CD4-positive, alpha-beta T cell treated with Interleukin-4 for 1 hour (primary cell): ENCODE results near the gene LYRM4.
A peak's percentile ranks its signal among the peaks of the same experiment; 100 is the strongest.

ENCODE experiments used
- DNase-seq, 2 donors: peaks; one replicate each; pipeline ENCODE4 v3.0.0-alpha.2; 2020 to 2022

The LYRM4 gene

DNA sequence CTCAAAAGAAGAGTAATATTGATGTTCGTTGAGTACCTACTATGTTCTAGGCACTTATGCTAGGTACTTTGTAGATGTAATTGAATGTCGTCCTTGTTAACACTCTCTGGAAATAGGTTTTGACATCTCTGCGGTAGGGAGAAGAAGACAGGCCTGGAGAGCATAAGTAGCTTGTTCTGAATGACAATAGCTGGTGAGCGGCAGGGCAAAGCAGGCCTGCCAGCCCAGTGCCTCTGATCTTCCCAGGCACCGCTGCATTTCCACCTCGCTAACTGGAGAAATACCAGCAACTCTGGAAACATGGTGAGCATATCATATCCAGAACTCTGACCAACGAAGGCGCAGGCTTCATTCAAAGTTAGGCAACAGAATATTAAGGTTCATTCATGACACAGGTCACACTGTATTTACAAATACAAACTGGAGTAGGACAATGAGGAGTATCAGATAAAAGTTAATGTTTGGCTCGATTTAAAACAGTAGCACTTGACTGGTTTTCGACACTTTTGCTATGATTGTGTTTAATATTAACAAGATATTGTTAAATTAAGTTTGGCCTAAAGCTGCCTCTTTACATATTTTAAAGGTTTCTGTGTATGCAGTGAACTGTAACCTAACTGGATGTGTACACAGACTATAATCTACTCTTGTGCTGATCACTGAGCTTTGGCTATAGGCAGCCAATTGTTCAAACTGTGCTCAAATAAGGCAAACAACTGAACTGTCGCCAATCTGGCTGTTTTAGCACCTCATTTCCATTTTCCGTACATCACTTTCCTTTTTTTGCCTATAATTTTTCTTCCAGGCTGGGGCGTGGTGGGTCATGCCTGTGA lies 121.5 kb downstream of the LYRM4 start:
- no peak for DNase-seq

DNA sequence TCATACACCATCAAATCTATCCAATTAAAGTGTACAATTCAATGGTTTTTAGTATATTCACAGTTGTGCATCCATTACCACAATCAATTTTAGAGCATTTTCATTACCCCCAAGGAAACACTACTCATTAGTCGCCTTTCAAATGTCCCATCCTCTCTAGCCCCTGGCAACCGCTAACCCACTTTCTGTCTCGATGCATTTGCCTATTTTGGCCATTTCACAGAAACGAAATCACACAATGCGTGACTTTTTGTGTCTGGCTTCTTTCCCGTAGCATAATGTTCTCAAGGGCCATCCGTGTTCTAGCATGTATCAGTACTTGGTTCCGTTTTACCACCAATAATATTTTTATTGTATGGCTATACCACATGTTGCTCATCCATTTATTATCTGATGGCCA lies 123.9 kb downstream of the LYRM4 start:
- no peak for DNase-seq

DNA sequence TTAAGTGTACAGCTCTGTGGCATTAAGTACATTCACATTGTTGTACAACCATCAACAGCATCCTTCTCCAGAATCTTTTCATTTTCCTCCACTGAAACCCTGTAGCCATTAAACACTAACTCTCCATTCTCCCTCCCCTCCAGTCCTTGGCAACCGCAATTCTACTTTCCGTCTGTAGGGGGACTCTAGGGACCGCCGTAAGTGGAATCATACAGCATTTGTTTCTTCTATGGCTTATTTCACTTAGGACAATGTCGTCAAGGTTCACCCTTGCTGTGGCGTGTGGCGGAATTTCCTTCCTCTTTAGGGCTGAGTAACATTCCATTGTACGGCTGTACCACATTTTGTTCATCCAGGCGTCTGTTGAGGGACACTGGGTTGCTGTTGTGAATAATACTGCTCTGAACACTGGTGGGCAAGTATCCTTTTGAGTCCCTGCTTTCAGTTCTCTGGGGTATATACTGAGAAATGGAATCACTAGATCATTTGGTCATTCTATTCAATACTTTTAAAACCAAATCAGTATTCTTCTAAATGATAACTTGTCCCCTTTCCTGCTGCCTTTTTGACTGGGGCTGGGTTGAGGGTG lies 124.9 kb downstream of the LYRM4 start:
- DNase-seq = peak; percentile 38 to 42

DNA sequence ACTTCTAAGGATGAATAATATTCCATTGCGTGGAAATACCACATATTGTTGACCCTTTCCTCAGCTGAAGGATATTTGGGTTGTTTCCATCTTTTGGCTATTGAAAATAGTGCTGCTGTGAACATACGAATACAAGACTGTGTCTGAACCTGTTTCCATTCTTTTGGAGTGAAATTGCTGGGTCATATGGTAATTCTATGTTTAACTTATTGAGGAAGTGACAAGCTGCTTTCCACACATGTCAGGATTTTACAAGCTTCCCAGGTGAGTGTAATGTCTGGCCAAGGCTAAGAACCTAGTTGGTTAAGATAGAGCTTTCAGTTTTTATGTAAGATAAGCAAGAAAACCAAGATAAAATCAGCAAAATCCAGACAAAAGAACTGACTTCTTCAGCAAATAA lies 126.8 kb downstream of the LYRM4 start:
- DNase-seq = no peak

DNA sequence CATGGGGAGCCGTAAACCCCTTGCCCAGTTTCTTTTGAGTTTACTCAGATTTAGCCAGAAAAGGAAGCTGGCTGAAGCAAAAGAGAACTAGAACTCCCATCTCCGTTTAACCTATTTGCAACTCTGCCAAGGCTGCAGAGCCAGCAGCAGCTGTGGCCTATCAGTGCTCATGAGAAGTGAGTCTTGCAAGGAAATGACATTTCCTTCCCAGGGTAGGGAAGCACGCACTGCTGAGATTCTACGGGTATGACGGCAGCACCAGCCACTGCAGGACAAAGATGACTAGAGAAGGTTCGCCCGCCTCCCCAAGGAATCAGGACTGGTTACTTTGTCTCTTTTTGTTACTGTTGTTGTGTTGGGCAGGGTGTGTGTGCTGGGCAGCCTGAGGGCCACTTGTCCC lies 128.0 kb downstream of the LYRM4 start:
- DNase-seq = peak in 1 of 2 donors; percentile 36

DNA sequence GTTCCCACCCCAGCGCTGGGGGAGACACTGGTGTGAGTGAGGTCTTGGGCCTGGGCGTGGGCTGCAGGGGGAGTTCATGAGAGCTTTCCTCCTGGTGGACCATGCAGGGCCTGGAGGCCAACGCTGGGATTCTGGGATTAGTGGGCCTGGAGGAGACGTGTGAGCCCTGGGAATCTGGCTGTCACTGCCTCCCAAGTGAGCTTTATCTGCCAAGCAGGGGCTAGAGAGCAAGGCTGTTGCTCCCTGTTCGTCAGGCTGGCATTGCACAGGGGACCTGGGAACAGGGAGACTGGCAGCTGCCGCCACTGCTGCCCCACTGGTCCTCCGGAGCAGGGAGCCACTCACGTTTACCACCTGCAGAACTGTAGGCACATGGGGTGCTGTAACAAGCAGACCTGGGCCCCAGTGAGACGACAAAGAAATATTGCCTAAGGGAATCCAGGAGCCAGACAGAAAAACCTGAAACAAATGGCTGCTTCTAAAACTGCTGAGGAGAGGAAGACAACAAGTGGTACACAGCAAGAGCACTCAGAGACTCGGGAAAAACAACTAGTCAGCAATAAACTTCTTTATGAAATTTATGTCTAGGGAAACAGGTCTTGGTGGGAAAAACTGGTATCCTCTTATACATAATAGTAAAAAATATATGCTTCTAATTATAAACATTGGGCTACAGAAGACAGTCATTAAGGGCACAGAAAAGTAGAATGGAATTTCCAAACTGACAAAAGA lies 130.4 kb downstream of the LYRM4 start:
- no peak for DNase-seq

DNA sequence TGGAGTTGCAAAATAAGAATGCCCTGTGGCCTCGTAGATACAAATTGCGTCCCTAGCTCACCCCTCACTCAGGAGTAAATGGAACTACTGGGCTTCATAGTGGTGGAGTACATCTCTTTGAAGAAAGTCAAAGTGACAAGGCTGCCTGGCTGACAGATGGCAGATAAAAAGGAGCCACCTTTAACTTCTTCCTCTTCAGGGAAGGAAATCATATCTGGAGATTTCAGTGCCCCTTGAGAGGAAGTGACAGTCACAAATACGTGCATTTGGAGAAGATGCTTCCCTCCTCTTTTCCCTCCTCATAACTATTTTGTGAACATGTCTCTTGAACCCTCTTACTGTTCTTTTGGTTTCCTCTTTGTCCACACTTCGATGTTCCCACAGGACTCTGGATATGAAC lies 132.4 kb downstream of the LYRM4 start:
- DNase-seq = no peak

DNA sequence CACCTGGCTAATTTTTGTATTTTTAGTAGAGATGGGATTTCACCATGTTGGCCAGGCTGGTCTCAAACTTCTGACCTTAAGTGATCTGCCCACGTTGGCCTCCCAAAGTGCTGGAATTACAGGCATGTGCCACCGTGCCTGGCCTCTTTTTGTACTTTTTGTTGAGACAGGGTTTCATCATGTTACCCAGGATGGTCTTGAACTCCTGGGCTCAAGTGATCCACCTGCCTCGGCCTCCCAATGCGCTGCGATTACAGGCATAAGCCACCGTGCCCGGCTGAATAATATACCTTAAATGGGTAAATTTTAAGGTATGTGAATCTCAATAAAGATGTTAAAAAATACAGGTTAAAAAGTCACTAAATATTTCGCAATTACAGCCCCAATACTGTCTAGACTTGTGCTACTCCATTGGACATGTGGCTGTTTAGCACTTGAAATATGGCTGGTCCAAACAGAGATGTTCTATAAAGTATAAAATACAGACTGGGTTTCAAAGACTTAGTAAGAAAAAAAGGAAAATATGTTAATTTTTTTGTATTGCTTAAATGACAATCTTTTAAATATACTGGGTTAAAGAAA lies 133.6 kb downstream of the LYRM4 start:
- no peak for DNase-seq

DNA sequence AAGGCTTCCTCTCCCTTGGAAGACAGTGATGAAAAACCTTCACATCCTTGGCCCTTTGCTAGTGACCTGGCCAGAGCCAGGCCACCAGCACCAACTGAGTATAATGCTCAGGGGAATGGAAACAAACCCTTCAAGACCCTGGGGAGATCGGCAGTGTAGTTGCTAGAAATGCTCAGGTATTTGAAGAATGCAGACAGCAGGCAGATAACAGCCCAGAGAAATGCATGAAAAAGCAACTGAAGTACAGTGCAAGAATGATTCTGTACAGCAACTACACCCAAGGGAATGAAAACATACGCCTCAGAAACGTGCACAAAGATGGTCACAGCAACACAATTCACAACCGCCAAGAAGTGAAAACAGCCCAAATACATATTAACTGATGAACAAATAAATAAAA lies 134.5 kb downstream of the LYRM4 start:
- no peak for DNase-seq

DNA sequence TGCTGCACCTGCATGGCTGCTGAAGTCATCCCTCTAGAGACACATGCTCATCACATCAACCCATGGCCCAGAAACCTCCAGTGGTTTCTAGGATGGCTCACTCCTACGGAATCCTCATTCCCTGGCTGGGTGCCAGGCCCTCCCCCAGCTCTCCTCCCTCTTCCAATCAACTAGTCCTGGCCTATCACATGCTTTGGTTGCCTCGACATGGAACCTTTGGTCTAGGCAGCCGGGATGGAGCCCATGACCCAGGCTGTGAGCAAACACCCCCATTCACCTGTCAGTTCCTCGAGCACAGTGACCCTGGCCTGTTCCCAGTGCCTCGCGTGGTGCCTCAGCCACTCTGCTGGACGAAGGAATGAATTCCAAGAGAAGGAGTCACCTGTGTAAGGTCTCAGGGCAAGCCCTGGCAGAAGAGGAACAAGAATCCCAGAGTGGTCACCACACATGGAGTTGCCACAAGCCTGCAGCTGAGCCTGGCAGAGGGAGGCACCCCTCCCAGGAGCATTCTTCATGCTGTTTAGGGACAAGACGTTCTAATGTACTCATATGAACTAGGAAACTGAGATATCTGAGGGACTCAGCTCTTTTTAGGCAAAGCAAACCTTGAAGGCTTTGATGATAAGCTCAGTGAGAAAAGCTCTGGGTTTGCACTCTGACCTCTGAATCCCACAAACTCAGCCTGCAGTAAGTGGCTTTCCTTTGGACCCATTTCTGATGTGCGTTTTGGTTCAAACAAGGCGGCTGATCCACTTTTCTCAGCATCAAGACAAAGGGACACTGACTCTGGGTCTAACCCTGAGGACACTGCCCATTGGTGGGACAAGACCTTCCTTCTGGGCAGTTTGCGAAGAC lies 135.4 kb downstream of the LYRM4 start:
- DNase-seq = no peak

DNA sequence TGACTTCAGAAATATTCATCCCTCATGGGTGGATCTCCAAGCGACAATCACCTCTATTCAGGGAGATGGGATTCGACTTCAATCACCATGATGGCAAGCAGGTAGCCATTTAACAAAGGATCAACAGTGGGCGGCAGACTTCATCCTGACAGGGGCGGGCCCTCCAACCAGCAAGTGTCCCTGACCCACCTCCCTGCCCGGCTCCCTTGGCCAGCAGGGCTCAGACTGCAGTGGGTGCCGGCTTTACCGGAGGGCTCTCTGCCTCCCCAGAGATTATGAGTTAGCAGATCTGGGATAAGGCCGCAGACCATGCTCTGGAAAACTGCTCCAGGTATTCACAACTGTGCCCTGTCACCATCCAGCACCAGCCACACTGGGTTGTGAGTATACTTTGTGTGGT lies 136.2 kb downstream of the LYRM4 start:
- no peak for DNase-seq

DNA sequence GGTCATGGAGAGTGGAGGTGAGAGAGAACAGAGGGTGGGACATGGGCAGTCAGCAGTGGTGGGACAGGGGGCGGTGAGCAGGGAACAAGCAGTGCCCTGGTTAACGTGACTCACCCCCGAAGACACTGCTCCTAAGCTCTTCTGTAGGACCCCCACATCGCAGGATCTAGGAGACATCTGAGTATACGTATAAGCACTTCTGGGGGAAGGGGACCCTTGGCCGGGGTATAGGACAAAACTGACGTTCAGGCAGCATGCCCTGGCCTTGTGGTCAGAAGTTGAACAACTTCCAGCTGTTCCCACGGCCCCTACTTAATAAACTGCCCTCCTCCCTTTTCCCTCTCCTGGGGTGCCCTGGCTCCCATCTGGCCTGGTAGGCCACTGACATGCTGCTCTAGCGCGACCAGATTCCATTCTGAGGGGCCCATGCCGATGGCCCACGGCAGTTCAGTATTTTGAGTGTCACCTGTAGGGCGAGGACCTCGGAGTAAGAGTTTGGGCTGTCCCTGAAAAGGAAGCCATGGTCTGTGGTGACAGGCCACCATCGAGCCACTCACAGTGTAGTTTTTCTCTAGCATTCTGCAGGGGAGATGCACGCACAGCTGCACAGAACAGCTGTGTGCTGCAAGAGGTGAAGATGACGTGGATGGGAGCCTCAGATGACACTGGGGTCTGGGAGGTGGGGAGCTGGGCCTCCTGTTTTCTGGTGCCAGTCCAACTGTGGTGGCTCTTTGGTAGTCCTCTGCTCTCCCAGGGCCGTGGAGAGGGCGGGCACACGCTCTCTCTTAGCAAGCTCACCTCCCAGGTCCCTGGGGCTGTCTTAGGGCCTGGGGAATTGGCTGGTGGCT lies 137.2 kb downstream of the LYRM4 start:
- DNase-seq = no peak

DNA sequence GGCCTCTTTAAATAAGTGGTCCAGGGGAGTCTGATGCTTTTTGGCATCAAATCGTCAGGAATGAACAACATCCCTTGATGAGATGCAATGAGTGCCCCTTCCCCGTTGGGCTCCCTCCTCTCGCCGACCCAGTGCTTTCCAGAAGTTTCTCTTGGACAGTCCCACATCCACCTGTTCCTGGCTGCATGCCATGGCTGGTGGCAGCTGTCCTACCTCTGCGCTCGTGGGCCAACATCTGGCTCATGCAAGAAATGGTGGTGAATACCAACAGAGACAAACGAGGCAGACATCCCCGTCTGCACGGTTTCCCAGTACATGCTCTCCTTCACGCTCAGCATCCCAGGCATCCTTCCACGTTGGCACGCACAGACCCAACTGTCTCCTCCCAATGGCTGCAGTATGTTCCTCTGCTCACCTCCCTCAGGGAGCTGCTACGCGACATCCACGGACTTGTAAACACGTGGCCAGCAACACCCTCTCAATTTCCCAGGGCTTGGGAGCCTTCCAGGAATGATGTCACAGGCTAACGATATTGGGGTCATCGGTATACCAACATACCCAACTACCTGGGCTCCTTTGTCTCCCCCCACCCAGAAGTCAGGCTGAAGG lies 138.1 kb downstream of the LYRM4 start:
- peak in 1 of 2 donors; percentile 6 for DNase-seq

DNA sequence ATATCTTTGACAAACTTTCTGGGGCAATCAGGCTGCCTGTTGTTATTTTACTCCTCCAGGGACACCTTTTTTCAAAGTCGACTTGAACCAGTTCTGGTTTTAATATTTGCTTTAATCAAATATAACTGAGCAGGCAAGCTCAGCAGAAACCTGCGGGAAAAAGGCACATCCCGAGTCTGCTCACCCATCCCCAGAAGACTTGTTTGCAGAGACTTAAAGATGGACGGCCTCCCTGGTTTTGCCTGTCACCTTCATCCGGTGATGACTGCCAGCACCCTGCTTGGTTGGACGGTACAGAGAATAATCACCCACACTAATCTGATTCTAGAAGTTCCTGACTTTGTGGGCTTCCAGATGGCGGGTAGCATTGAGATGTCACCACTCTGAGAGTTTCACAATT lies 138.8 kb downstream of the LYRM4 start:
- DNase-seq = peak in 1 of 2 donors; percentile 7

DNA sequence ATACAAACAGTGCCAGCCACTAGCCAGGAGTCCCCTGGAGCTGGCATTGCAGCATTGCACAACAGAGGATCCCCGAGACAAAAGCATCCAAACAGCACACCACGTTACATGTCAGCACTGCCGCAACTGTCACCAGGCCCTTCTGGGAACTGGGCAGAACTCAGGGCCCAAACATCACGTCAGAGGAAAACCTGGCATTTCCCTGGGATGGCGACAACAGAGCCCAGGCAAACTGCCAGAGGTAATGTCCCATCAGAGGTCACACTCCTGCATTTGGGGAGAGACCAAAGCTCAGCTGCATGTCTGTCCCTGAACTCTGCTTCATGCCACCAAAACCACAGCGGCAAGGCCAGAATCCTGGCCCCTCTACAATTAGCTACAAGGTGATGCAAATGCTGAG lies 139.3 kb downstream of the LYRM4 start:
- DNase-seq = peak in 1 of 2 donors; percentile 0

DNA sequence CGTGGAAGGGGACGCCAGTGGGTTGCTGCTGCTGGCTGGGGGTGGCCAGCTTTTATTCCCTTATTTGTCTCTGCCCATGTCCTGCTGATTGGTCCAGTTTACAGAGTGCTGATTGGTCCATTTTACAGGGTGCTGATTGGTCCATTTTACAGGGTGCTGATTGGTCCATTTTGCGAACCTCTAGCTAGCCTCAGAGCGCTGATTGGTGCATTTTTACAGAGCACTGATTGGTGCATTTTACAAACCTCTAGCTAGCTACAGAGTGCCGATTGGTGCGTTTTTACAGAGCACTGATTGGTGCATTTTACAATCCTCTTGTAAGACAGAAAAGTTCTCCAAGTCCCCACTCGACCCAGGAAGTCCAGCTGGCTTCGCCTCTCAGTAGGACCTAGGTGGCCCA lies 140.2 kb downstream of the LYRM4 start:
- DNase-seq = peak in 1 of 2 donors; percentile 8

DNA sequence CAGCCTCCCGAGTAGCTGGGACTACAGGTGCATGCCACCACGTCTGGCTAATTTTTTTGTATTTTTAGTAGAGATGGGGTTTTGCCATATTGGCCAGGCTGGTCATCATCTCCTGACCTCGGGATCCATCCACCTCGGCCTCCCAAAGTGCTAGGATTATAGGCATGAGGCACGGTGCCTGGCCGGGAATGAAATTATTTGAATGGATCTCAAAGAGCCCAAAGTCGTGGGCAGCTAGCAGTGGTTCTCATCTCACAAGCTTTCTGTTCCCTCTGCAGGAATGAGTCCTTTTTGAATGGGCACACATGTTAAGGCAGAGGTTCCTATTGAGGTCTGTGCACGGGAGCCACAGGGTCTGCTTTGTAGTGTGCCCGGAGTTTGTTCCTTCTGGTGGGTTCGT lies 140.7 kb downstream of the LYRM4 start:
- DNase-seq = peak in 1 of 2 donors; percentile 1

DNA sequence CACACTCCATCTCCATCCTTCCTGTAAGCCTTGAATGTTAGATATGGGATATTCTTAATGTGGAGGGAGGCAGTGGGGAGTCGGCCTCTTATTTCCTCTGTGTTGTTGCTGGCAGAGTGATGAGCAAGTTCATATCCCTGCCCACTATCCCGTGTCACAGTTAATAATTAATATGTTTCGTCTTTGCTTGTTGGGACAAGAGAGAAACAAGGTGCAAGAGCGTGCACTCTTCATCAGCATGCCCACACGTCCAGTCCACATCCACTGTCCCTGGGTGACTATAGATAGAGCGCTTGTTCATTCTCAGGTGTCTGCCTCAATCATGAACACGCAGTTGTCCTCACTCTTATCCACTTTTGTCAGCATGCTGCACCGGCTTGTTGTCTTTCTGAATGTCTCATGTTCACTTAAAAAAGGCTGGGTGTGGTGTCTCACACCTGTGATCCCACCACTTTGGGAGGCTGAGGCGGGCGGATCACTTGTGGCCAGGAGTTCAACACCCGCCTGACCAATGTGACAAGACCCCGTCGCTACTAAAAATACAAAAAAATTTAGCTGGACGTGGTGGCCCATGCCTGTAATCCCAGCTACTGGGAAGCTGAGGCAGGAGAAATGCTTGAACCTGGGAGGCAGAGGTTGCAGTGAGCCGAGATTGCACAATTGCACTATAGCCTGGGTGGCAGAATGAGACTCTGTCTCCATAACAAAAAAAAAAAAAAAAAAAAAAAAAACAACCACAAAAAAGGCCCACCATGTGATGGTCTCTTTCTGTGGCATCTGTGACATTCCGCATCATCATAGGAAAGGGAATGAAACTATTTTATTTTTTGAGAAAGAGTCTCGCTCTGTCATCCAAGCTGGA lies 141.4 kb downstream of the LYRM4 start:
- no peak for DNase-seq

DNA sequence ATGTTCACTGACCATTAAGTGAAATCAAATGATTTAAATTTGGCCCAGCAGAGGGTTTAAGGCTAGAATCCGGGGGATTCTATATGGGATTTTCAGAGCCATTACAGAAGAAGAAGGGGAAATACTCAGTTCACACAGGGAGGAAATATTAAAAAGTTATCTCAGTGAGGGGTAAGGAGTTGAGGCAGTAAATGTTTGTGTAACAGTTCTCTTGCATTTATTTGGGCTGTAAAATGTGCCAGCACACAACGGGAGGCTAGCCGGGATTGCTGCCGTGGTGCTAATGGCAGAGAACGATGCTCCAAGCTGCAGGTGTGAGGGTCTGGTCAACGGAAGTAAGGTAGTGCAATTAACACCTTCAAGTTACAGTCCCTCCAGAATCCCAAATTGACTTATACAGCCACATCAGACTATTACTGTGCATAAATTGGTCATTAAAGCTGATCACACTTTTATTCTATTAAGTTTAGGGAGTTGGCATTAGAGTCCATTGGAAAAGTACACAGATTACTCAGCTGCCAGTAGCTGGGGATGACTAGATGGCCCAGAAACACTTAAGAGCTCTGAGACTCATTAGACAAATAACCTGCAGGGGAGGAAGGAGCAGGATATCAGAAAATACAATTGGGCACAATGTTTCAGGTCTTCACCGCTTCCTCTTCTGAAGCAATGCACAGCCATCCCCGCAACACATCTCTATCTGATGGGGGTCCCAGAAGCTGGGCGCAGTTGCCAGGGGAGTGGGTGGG lies 144.3 kb downstream of the LYRM4 start:
- DNase-seq = no peak
